22Rv1 (cell line): ENCODE measurements around the gene HBP1.

Experiments
- CTCF ChIP-seq: fragments of 450-650 bp; IDR thresholded peaks from 2 replicates; pipeline ENCODE4 v1.5.1; 2017; ENCODE audit warnings: mild to moderate bottlenecking
- ZFX ChIP-seq: fragments of 450-650 bp; IDR thresholded peaks from 2 replicates; pipeline ENCODE4 v1.6.1; 2017; ENCODE audit warnings: antibody characterized with exemption, borderline replicate concordance

- TF ChIP-seq CTCF (no peak), ZFX (no peak)
Observed at GRCh38 chr7:107232568-107233090, 63.8 kb downstream of the HBP1 start.
